NOMO-1 treated with DMSO at 0.1 percent for 48 hours (cell line): ENCODE results near the gene EML3.
"Not testable (repeated sequence)": the region's sequence is repeated elsewhere in the genome, so short reads cannot be mapped to it uniquely, and the experiment has no call there.

Experiments used
- DNase-seq: peaks from one replicate; lab custom pipeline; 2025; ENCODE audit not compliant: unreplicated experiment; lab: John Stamatoyannopoulos, UW

The EML3 gene

GRCh38 chr11:62573006-62573591 is 39.5 kb downstream of the EML3 start:
- DNase-seq, result peak; percentile 17

- no peak for DNase-seq
Observed at GRCh38 chr11:62572431-62572830, 40.1 kb downstream of the EML3 start.

- DNase-seq, result not testable (repeated sequence)
Observed at GRCh38 chr11:62571493-62571892, 41.1 kb downstream of the EML3 start.

- not testable (repeated sequence) for DNase-seq
Observed at GRCh38 chr11:62570903-62571302, 41.7 kb downstream of the EML3 start.

- DNase-seq, result no peak
Observed at GRCh38 chr11:62569611-62570010, 43.0 kb downstream of the EML3 start.

GRCh38 chr11:62567018-62567633 is 45.4 kb downstream of the EML3 start:
- no peak for DNase-seq

GRCh38 chr11:62566247-62566646 is 46.3 kb downstream of the EML3 start:
- no peak for DNase-seq

- no peak for DNase-seq
Observed at GRCh38 chr11:62565100-62565802, 47.3 kb downstream of the EML3 start.

GRCh38 chr11:62561677-62562230 is 50.8 kb downstream of the EML3 start:
- not testable (repeated sequence) for DNase-seq

GRCh38 chr11:62560566-62561103 is 51.9 kb downstream of the EML3 start:
- DNase-seq, result peak; percentile 92

GRCh38 chr11:62559626-62560025 is 52.9 kb downstream of the EML3 start:
- DNase-seq, result not testable (repeated sequence)

GRCh38 chr11:62559204-62559603 is 53.4 kb downstream of the EML3 start:
- DNase-seq, result no peak

GRCh38 chr11:62558669-62559068 is 53.9 kb downstream of the EML3 start:
- DNase-seq, result no peak

- no peak for DNase-seq
Observed at GRCh38 chr11:62556875-62557631, 55.5 kb downstream of the EML3 start.

- DNase-seq, result peak; percentile 96
Observed at GRCh38 chr11:62556108-62556874, 56.3 kb downstream of the EML3 start.

GRCh38 chr11:62555464-62556107 is 57.0 kb downstream of the EML3 start:
- DNase-seq, result peak; percentile 94

- no peak for DNase-seq
Observed at GRCh38 chr11:62554387-62555167, 58.0 kb downstream of the EML3 start.

- DNase-seq, result no peak
Observed at GRCh38 chr11:62553839-62554361, 58.7 kb downstream of the EML3 start.
